Measurements from ENCODE around the gene LCE3E. TPM values are rescaled to one million over a fixed set of nuclear protein-coding genes. Genes with fewer than 3 reads are reported as not detected.

LCE3E gene
- total and polyA plus RNA-seq, 2 of the 4 experiments (the other 2 are of a cell fraction), result not detected

DNA sequence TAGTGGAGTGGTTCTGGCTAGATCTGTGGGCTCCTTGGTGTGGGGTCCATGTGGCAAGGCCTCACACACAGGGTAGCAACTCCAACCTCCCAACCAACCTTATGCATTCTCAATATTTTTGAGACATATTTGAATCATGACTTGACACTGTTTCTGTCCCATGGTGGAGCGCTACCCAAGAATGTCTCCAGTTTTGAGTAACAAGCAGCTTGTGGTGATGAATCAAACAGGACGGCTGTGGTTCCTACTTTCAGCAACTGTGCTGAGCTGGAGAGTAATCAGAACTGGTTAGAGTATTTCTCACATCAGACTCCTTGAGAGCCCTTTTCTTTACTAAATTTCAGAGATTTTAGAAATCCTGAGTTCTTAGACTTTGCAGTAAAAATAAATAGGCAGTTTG is 10.6 kb upstream of the LCE3E start:
- no peaks in the 10 kb centered on the region for H3K79me1 ChIP-seq (ENCODE audit: low read depth in 1 of 2, low read length in 2 of 2)
- H2BK20ac ChIP-seq (ENCODE audit: low read depth, low read length), result no peak overlapping the region
- no TSS peak for BruUV-seq (replicated peaks)
- no peaks in the 10 kb centered on the region for H3K4me1 ChIP-seq (ENCODE audit: control insufficient read depth, insufficient read depth, low read length)
- ATAC-seq (ENCODE audit: low read depth) (no peak), DNase-seq (no peak)
- H3K4ac ChIP-seq (ENCODE audit: low read depth, low read length), result no peak overlapping the region
- no peak overlapping the region for H2BK15ac ChIP-seq (ENCODE audit: low read depth, low read length)
- no peaks in the 10 kb centered on the region for H3K9me1 ChIP-seq (ENCODE audit: insufficient read depth, low read length)
- H3K9ac ChIP-seq (ENCODE audit: low read depth, low read length), result no peak overlapping the region
- WGBS, 2 experiments (ENCODE audit: extremely low coverage in 2 of 2, insufficient read length in 1 of 2), result no CpG with 5 or more reads among the region's 2 CpGs
- no peak overlapping the region for H4K8ac ChIP-seq (ENCODE audit: low read depth in 2 of 2, low read length in 2 of 2)
- intact Hi-C loops (cut with micrococcal nuclease) (no loop called here), dilution Hi-C loops (cut with HindIII; ENCODE audit: low sequenced_read_pairs, unreplicated experiment) (no loop called here), in situ Hi-C loops (cut with MboI; ENCODE audit: low sequenced_read_pairs) (loop anchor here (10.0 kb wide), 1 partner anchor 48 kb away; the partner anchor contains the start of gene LCE3A)
- H3K27me3 ChIP-seq (ENCODE audit: control insufficient read depth, insufficient read depth, low read length), result no peaks in the 10 kb centered on the region
- CTCF ChIA-PET, result interaction anchor here (0.7 kb wide), 1 partner anchor 129 kb away, joined by 3 read pairs; no protein-coding TSS in a partner anchor
- H3K23ac ChIP-seq (ENCODE audit: low read depth, low read length), result no peak overlapping the region
- H3K4me3 ChIP-seq (ENCODE audit: insufficient read depth, low read depth, low read length), result no peak overlapping the region
- no peak overlapping the region for H3K27ac ChIP-seq (ENCODE audit: insufficient read depth, low read length)
- H3K4me2 ChIP-seq (ENCODE audit: low read depth, low read length), result no peak overlapping the region
- no peaks in the 10 kb centered on the region for H3K36me3 ChIP-seq (ENCODE audit: control insufficient read depth, insufficient read depth, low read length)
- H3K9me3 ChIP-seq (ENCODE audit: control insufficient read depth, insufficient read depth, low read length), result no peaks in the 10 kb centered on the region
- no peak overlapping the region for H4K91ac ChIP-seq (ENCODE audit: insufficient read depth, low read depth, low read length)
- H2AK9ac ChIP-seq (replicated peaks; ENCODE audit: low read depth, low read length, poor library complexity), result no peak overlapping the region
- H4K20me1 ChIP-seq (ENCODE audit: insufficient read depth, low read length), result no peaks in the 10 kb centered on the region
- H3K56ac ChIP-seq (ENCODE audit: extremely low read depth, insufficient read depth, low read length), result no peak overlapping the region
- H4K5ac ChIP-seq (ENCODE audit: low read depth, low read length), result no peak overlapping the region
- H3K18ac ChIP-seq (ENCODE audit: low read depth, low read length), result no peak overlapping the region
- POLR2A ChIA-PET (ENCODE audit: unreplicated experiment), result no interaction called here
- no peak overlapping the region for H2AFZ ChIP-seq (replicated peaks; ENCODE audit: low read length, poor library complexity)
- H2AK5ac ChIP-seq (ENCODE audit: low read depth, low read length), result no peak overlapping the region
- H3K14ac ChIP-seq (replicated peaks; ENCODE audit: low read depth, low read length), result no peak overlapping the region
- H2BK5ac ChIP-seq (ENCODE audit: low read depth, low read length, poor library complexity, severe bottlenecking), result no peak overlapping the region
- TF ChIP-seq CHD1 (IDR thresholded peaks at IDR 0.05; ENCODE audit: low read depth, low read length) (no peak), RCOR1 (IDR thresholded peaks at IDR 0.05; ENCODE audit: insufficient replicate concordance, low read length) (no peak), POLR2A (IDR thresholded peaks at IDR 0.05; ENCODE audit: low read depth, low read length) (no peak), RFX5 (IDR thresholded peaks at IDR 0.05; ENCODE audit: low read depth, low read length) (no peak)
- H2BK120ac ChIP-seq (ENCODE audit: low read depth, low read length), result no peak overlapping the region

Measured in IMR-90 (cell line).